Prostate gland (tissue), 2 donors: Measurements from ENCODE around the gene CCSER1.
"Not testable (repeated sequence)": the region's sequence is repeated elsewhere in the genome, so short reads cannot be mapped to it uniquely, and the experiment has no call there.

Source experiments
- CTCF ChIP-seq, 4 experiments: fragments of 200-600 bp in 2 of 4; fragments of 450-650 bp in 2 of 4; sonication (generic) in 2 of 4; IDR thresholded peaks; 1 replicate in 3 of 4; 2 replicates in 1 of 4; pipeline ENCODE4 v1.5.1; 2016 to 2019; ENCODE audit warnings: antibody characterized with exemption in 4 of 4, mild to moderate bottlenecking in 2 of 4, moderate library complexity in 2 of 4
- POLR2A ChIP-seq: fragments of 450-650 bp; IDR thresholded peaks from one replicate; pipeline ENCODE4 v1.6.1; 2016; ENCODE audit warnings: antibody characterized with exemption, mild to moderate bottlenecking

GRCh38 chr4:90911724-90912434 is 784.7 kb downstream of the CCSER1 start:
- not testable (repeated sequence) for TF ChIP-seq CTCF (IDR thresholded peaks at IDR 0.05); POLR2A
